ENCODE data around the gene DLGAP1.

Gene DLGAP1

GRCh38 chr18:4233468-4233867 is 221.6 kb downstream of the DLGAP1 start:
- Mint-ChIP-seq H3K36me3 (ENCODE audit: low read depth) (no peaks in the 10 kb centered on the region), H3K4me1 (ENCODE audit: low read depth) (no peaks in the 10 kb centered on the region), H3K27me3 (no peaks in the 10 kb centered on the region), H3K27ac (no peak overlapping the region), H3K9me3 (no peaks in the 10 kb centered on the region), H3K4me3 (no peak overlapping the region)
- intact Hi-C loops (cut with micrococcal nuclease), result no loop called here

- Mint-ChIP-seq H3K36me3 (ENCODE audit: low read depth) (no peaks in the 10 kb centered on the region), H3K27ac (no peak overlapping the region), H3K27me3 (no peaks in the 10 kb centered on the region), H3K9me3 (peaks cover 7% of the 10 kb centered on the region), H3K4me3 (no peak overlapping the region), H3K4me1 (ENCODE audit: low read depth) (no peaks in the 10 kb centered on the region)
- intact Hi-C loops (cut with micrococcal nuclease), result no loop called here
Observed at GRCh38 chr18:4232656-4233055, 222.5 kb downstream of the DLGAP1 start.

- Mint-ChIP-seq H3K4me1 (ENCODE audit: low read depth) (no peaks in the 10 kb centered on the region), H3K27me3 (no peaks in the 10 kb centered on the region), H3K36me3 (ENCODE audit: low read depth) (no peaks in the 10 kb centered on the region), H3K9me3 (peaks cover 7% of the 10 kb centered on the region), H3K27ac (no peak overlapping the region), H3K4me3 (no peak overlapping the region)
- intact Hi-C loops (cut with micrococcal nuclease), result no loop called here
Observed at GRCh38 chr18:4231260-4231659, 223.8 kb downstream of the DLGAP1 start.

GRCh38 chr18:4230450-4231168 is 224.5 kb downstream of the DLGAP1 start:
- no peak overlapping the region for H3K27ac Mint-ChIP-seq
- no peaks in the 10 kb centered on the region for H3K36me3 Mint-ChIP-seq (ENCODE audit: low read depth)
- no peaks in the 10 kb centered on the region for H3K27me3 Mint-ChIP-seq
- intact Hi-C loops (cut with micrococcal nuclease), result no loop called here
- H3K4me3 Mint-ChIP-seq, result no peak overlapping the region
- H3K4me1 Mint-ChIP-seq (ENCODE audit: low read depth), result no peaks in the 10 kb centered on the region
- H3K9me3 Mint-ChIP-seq, result peaks cover 7% of the 10 kb centered on the region

GRCh38 chr18:4224031-4224704 is 230.9 kb downstream of the DLGAP1 start:
- Mint-ChIP-seq H3K27me3 (no peaks in the 10 kb centered on the region), H3K36me3 (ENCODE audit: low read depth) (no peaks in the 10 kb centered on the region), H3K9me3 (peaks cover 31% of the 10 kb centered on the region), H3K27ac (no peak overlapping the region), H3K4me3 (no peak overlapping the region), H3K4me1 (ENCODE audit: low read depth) (no peaks in the 10 kb centered on the region)
- intact Hi-C loops (cut with micrococcal nuclease), result no loop called here

GRCh38 chr18:4211111-4211837 is 243.8 kb downstream of the DLGAP1 start:
- intact Hi-C loops (cut with micrococcal nuclease), result no loop called here
- H3K4me3 Mint-ChIP-seq, result no peak overlapping the region
- no peak overlapping the region for H3K27ac Mint-ChIP-seq
- H3K27me3 Mint-ChIP-seq, result no peaks in the 10 kb centered on the region
- H3K9me3 Mint-ChIP-seq, result peaks cover 11% of the 10 kb centered on the region
- no peaks in the 10 kb centered on the region for H3K36me3 Mint-ChIP-seq (ENCODE audit: low read depth)
- no peaks in the 10 kb centered on the region for H3K4me1 Mint-ChIP-seq (ENCODE audit: low read depth)

- H3K9me3 Mint-ChIP-seq, result peaks cover 25% of the 10 kb centered on the region
- H3K4me3 Mint-ChIP-seq, result no peak overlapping the region
- intact Hi-C loops (cut with micrococcal nuclease), result no loop called here
- H3K27ac Mint-ChIP-seq, result no peak overlapping the region
- H3K4me1 Mint-ChIP-seq (ENCODE audit: low read depth), result no peaks in the 10 kb centered on the region
- H3K27me3 Mint-ChIP-seq, result no peaks in the 10 kb centered on the region
- no peaks in the 10 kb centered on the region for H3K36me3 Mint-ChIP-seq (ENCODE audit: low read depth)
Observed at GRCh38 chr18:4208366-4208765, 246.7 kb downstream of the DLGAP1 start.

GRCh38 chr18:4207383-4207985 is 247.6 kb downstream of the DLGAP1 start:
- H3K27ac Mint-ChIP-seq, result no peak overlapping the region
- no peaks in the 10 kb centered on the region for H3K27me3 Mint-ChIP-seq
- H3K9me3 Mint-ChIP-seq, result peaks cover 25% of the 10 kb centered on the region
- no peaks in the 10 kb centered on the region for H3K36me3 Mint-ChIP-seq (ENCODE audit: low read depth)
- H3K4me3 Mint-ChIP-seq, result no peak overlapping the region
- intact Hi-C loops (cut with micrococcal nuclease), result no loop called here
- H3K4me1 Mint-ChIP-seq (ENCODE audit: low read depth), result no peaks in the 10 kb centered on the region

- H3K4me3 Mint-ChIP-seq, result no peak overlapping the region
- intact Hi-C loops (cut with micrococcal nuclease), result no loop called here
- no peaks in the 10 kb centered on the region for H3K27me3 Mint-ChIP-seq
- no peaks in the 10 kb centered on the region for H3K4me1 Mint-ChIP-seq (ENCODE audit: low read depth)
- no peaks in the 10 kb centered on the region for H3K36me3 Mint-ChIP-seq (ENCODE audit: low read depth)
- H3K9me3 Mint-ChIP-seq, result peaks cover 25% of the 10 kb centered on the region
- no peak overlapping the region for H3K27ac Mint-ChIP-seq
Observed at GRCh38 chr18:4204438-4204720, 250.7 kb downstream of the DLGAP1 start.

GRCh38 chr18:4203568-4204437 is 251.3 kb downstream of the DLGAP1 start:
- no peak overlapping the region for H3K27ac Mint-ChIP-seq
- H3K36me3 Mint-ChIP-seq (ENCODE audit: low read depth), result no peaks in the 10 kb centered on the region
- peaks cover 22% of the 10 kb centered on the region for H3K9me3 Mint-ChIP-seq
- H3K4me3 Mint-ChIP-seq, result no peak overlapping the region
- intact Hi-C loops (cut with micrococcal nuclease), result no loop called here
- no peaks in the 10 kb centered on the region for H3K27me3 Mint-ChIP-seq
- H3K4me1 Mint-ChIP-seq (ENCODE audit: low read depth), result no peaks in the 10 kb centered on the region

- peaks cover 5% of the 10 kb centered on the region for H3K9me3 Mint-ChIP-seq
- no peak overlapping the region for H3K4me3 Mint-ChIP-seq
- intact Hi-C loops (cut with micrococcal nuclease), result no loop called here
- H3K27me3 Mint-ChIP-seq, result no peaks in the 10 kb centered on the region
- no peaks in the 10 kb centered on the region for H3K36me3 Mint-ChIP-seq (ENCODE audit: low read depth)
- no peak overlapping the region for H3K27ac Mint-ChIP-seq
- H3K4me1 Mint-ChIP-seq (ENCODE audit: low read depth), result no peaks in the 10 kb centered on the region
Observed at GRCh38 chr18:4200399-4200798, 254.7 kb downstream of the DLGAP1 start.

GRCh38 chr18:4198956-4199355 is 256.2 kb downstream of the DLGAP1 start:
- H3K27ac Mint-ChIP-seq, result no peak overlapping the region
- H3K9me3 Mint-ChIP-seq, result no peaks in the 10 kb centered on the region
- intact Hi-C loops (cut with micrococcal nuclease), result no loop called here
- H3K4me3 Mint-ChIP-seq, result no peak overlapping the region
- H3K27me3 Mint-ChIP-seq, result no peaks in the 10 kb centered on the region
- no peaks in the 10 kb centered on the region for H3K4me1 Mint-ChIP-seq (ENCODE audit: low read depth)
- H3K36me3 Mint-ChIP-seq (ENCODE audit: low read depth), result no peaks in the 10 kb centered on the region

- Mint-ChIP-seq H3K4me1 (ENCODE audit: low read depth) (no peaks in the 10 kb centered on the region), H3K36me3 (ENCODE audit: low read depth) (no peaks in the 10 kb centered on the region), H3K27me3 (no peaks in the 10 kb centered on the region), H3K4me3 (no peak overlapping the region), H3K9me3 (no peaks in the 10 kb centered on the region), H3K27ac (no peak overlapping the region)
- intact Hi-C loops (cut with micrococcal nuclease), result no loop called here
Observed at GRCh38 chr18:4196351-4196750, 258.8 kb downstream of the DLGAP1 start.

Measured in dendritic cell treated with granulocyte-macrophage colony-stimulating factor and Interleukin-4, amounts not matched to agents 40 ng/mL and 50 ng/mL, for 4 days (primary cell).